A549 treated with GW870086 at 1 μM for 4 hours (cell line): ENCODE data around the gene ADAM29. TPM values are rescaled to one million over a fixed set of nuclear protein-coding genes. Genes with fewer than 3 reads are reported as not detected.

Experiments used
- total RNA-seq: library from RNA; stranded (reverse); fragments of 200-300 nt; extraction: Qiagen RNA extraction; gene quantifications from 5 replicates; pipeline ENCODE4 v1.2.3, GENCODE V29; 2022; ENCODE audit warnings: low read depth

The ADAM29 gene
- total RNA-seq = not detected in 5 replicates

DNA sequence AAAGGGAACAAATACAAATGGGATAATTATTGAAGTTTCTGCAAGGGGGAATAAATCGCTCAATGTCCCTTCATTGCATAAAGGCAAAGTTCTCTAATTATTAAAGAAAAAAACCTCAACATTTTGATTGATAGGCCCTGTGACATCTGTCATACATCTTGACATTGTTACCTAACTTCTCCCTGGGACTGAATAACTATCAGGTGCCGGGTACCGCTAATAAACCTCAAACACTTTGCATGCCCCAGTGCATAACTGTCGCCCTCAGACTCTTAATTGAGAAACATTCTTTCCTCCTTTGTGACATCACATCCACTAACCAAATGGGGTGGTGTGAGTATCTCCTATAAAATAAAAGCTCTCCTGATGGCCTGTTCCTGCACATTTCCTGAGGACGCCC lies at the start of gene ADAM29:
ADAM29 (plus strand) TSS at position 301 of the 400 bp plus-strand sequence. CDS start 57,168 bp downstream, outside the sequence.

Other genes with a start within 250 kb of the ADAM29 start
- not detected in 5 replicates for gene GLRA3, start 89.1 kb upstream of the ADAM29 start, total RNA-seq